22Rv1 (cell line): Measurements from ENCODE around the gene DISC1.

Source experiments
- CTCF ChIP-seq: fragments of 450-650 bp; IDR thresholded peaks from 2 replicates; pipeline ENCODE4 v1.5.1; 2017; ENCODE audit warnings: mild to moderate bottlenecking
- ZFX ChIP-seq: fragments of 450-650 bp; IDR thresholded peaks from 2 replicates; pipeline ENCODE4 v1.6.1; 2017; ENCODE audit warnings: antibody characterized with exemption, borderline replicate concordance

GRCh38 chr1:231580874-231581273 lies 45.7 kb upstream of the DISC1 start:
- TF ChIP-seq CTCF (no peak), ZFX (no peak)
